Measurements from ENCODE around the gene AKIRIN2.

DNA sequence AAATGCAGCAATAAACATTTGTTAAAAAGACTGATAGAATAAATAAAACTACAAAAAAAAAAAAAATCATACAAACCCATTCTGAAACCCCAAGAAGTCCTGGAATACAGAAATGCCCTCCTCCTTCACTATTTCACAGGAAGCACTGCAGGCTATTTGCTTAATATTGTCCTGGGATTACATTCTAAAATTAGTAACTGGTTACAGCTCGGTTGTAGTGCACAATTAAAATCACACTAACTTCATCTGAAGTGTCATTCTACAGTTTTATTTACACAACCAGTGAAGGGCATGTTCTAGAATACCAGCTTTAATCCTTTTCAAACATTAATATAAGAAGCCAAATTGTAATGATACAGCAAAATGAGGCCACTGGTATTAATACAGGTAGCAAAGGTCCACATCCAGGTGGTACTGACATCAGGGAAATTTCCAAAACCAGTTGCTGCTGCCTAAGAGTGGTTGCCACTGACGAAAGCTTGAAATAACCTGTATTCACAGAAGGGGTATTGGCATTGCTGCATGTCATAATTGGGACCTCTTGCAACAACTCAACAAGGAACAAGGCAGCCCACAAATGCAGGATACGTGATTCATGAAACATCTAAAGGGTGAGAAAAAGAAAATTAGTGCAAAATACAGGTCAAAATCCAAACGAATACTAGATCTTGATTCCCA lies 26.9 kb downstream of the AKIRIN2 start:
- TF ChIP-seq TAF1 (IDR thresholded peaks at IDR 0.05; ENCODE audit: borderline replicate concordance, low read depth, low read length) (no peak), POLR2AphosphoS5 (IDR thresholded peaks at IDR 0.05; ENCODE audit: low read depth, low read length) (no peak), ELF1 (IDR thresholded peaks at IDR 0.05) (no peak)
- TF ChIP-seq, protein P1, sequence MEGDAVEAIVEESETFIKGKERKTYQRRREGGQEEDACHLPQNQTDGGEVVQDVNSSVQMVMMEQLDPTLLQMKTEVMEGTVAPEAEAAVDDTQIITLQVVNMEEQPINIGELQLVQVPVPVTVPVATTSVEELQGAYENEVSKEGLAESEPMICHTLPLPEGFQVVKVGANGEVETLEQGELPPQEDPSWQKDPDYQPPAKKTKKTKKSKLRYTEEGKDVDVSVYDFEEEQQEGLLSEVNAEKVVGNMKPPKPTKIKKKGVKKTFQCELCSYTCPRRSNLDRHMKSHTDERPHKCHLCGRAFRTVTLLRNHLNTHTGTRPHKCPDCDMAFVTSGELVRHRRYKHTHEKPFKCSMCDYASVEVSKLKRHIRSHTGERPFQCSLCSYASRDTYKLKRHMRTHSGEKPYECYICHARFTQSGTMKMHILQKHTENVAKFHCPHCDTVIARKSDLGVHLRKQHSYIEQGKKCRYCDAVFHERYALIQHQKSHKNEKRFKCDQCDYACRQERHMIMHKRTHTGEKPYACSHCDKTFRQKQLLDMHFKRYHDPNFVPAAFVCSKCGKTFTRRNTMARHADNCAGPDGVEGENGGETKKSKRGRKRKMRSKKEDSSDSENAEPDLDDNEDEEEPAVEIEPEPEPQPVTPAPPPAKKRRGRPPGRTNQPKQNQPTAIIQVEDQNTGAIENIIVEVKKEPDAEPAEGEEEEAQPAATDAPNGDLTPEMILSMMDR (IDR thresholded peaks at IDR 0.05) = no peak
- TF ChIP-seq, protein P2, sequence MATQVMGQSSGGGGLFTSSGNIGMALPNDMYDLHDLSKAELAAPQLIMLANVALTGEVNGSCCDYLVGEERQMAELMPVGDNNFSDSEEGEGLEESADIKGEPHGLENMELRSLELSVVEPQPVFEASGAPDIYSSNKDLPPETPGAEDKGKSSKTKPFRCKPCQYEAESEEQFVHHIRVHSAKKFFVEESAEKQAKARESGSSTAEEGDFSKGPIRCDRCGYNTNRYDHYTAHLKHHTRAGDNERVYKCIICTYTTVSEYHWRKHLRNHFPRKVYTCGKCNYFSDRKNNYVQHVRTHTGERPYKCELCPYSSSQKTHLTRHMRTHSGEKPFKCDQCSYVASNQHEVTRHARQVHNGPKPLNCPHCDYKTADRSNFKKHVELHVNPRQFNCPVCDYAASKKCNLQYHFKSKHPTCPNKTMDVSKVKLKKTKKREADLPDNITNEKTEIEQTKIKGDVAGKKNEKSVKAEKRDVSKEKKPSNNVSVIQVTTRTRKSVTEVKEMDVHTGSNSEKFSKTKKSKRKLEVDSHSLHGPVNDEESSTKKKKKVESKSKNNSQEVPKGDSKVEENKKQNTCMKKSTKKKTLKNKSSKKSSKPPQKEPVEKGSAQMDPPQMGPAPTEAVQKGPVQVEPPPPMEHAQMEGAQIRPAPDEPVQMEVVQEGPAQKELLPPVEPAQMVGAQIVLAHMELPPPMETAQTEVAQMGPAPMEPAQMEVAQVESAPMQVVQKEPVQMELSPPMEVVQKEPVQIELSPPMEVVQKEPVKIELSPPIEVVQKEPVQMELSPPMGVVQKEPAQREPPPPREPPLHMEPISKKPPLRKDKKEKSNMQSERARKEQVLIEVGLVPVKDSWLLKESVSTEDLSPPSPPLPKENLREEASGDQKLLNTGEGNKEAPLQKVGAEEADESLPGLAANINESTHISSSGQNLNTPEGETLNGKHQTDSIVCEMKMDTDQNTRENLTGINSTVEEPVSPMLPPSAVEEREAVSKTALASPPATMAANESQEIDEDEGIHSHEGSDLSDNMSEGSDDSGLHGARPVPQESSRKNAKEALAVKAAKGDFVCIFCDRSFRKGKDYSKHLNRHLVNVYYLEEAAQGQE (IDR thresholded peaks at IDR 0.05; ENCODE audit: low read depth, low read length) = no peak
- TF ChIP-seq, protein P3, sequence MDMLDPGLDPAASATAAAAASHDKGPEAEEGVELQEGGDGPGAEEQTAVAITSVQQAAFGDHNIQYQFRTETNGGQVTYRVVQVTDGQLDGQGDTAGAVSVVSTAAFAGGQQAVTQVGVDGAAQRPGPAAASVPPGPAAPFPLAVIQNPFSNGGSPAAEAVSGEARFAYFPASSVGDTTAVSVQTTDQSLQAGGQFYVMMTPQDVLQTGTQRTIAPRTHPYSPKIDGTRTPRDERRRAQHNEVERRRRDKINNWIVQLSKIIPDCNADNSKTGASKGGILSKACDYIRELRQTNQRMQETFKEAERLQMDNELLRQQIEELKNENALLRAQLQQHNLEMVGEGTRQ (IDR thresholded peaks at IDR 0.05; ENCODE audit: borderline replicate concordance, low read depth, low read length) = no peak

All from SK-N-SH (cell line).